ENCODE results near the gene GORASP1. TPM values are rescaled to one million over a fixed set of nuclear protein-coding genes. Genes with fewer than 3 reads are reported as not detected.

GORASP1 gene
- total RNA-seq, 1 experiment from 2014 or later, result 58.6 TPM

- Mint-ChIP-seq H3K4me1 (ENCODE audit: low read depth, unreplicated experiment) (peaks cover 17% of the 10 kb centered on the region), H3K4me3 (ENCODE audit: low read depth, unreplicated experiment) (no peak overlapping the region), H3K27ac (ENCODE audit: unreplicated experiment) (no peak overlapping the region), H3K27me3 (ENCODE audit: unreplicated experiment) (no peaks in the 10 kb centered on the region), H3K36me3 (ENCODE audit: insufficient read depth, unreplicated experiment) (peaks cover 12% of the 10 kb centered on the region), H3K9me3 (ENCODE audit: low read depth, unreplicated experiment) (no peaks in the 10 kb centered on the region)
- no peak for TF ChIP-seq CTCF (IDR thresholded peaks at IDR 0.05; ENCODE audit: unreplicated experiment)
- intact Hi-C loops (cut with micrococcal nuclease; ENCODE audit: unreplicated experiment), result no loop called here
- BruUV-seq (replicated peaks), result no TSS peak
- no peak for DNase-seq
- CTCF ChIA-PET, result no interaction called here
These were observed 12.4 kb downstream of the GORASP1 start for GRCh38 chr3:39094851-39095677.

GRCh38 chr3:39090922-39091321 lies 16.5 kb downstream of the GORASP1 start:
- H3K9me3 Mint-ChIP-seq (ENCODE audit: low read depth, unreplicated experiment), result no peaks in the 10 kb centered on the region
- TF ChIP-seq CTCF (IDR thresholded peaks at IDR 0.05; ENCODE audit: unreplicated experiment), result no peak
- no peaks in the 10 kb centered on the region for H3K4me1 Mint-ChIP-seq (ENCODE audit: low read depth, unreplicated experiment)
- DNase-seq, result no peak
- no peaks in the 10 kb centered on the region for H3K27me3 Mint-ChIP-seq (ENCODE audit: unreplicated experiment)
- CTCF ChIA-PET, result no interaction called here
- intact Hi-C loops (cut with micrococcal nuclease; ENCODE audit: unreplicated experiment), result no loop called here
- no peak overlapping the region for H3K4me3 Mint-ChIP-seq (ENCODE audit: low read depth, unreplicated experiment)
- H3K27ac Mint-ChIP-seq (ENCODE audit: unreplicated experiment), result no peak overlapping the region
- no peaks in the 10 kb centered on the region for H3K36me3 Mint-ChIP-seq (ENCODE audit: insufficient read depth, unreplicated experiment)
- BruUV-seq (replicated peaks), result no TSS peak

- intact Hi-C loops (cut with micrococcal nuclease; ENCODE audit: unreplicated experiment), result no loop called here
- H3K27me3 Mint-ChIP-seq (ENCODE audit: unreplicated experiment), result no peaks in the 10 kb centered on the region
- H3K27ac Mint-ChIP-seq (ENCODE audit: unreplicated experiment), result no peak overlapping the region
- no peak for DNase-seq
- no TSS peak for BruUV-seq (replicated peaks)
- no peaks in the 10 kb centered on the region for H3K4me1 Mint-ChIP-seq (ENCODE audit: low read depth, unreplicated experiment)
- no peak overlapping the region for H3K4me3 Mint-ChIP-seq (ENCODE audit: low read depth, unreplicated experiment)
- no peak for TF ChIP-seq CTCF (IDR thresholded peaks at IDR 0.05; ENCODE audit: unreplicated experiment)
- CTCF ChIA-PET, result no interaction called here
- H3K36me3 Mint-ChIP-seq (ENCODE audit: insufficient read depth, unreplicated experiment), result no peaks in the 10 kb centered on the region
- no peaks in the 10 kb centered on the region for H3K9me3 Mint-ChIP-seq (ENCODE audit: low read depth, unreplicated experiment)
These were observed 18.5 kb downstream of the GORASP1 start for GRCh38 chr3:39088889-39089288.

GRCh38 chr3:39088456-39088855 lies 19.0 kb downstream of the GORASP1 start:
- no peak overlapping the region for H3K27ac Mint-ChIP-seq (ENCODE audit: unreplicated experiment)
- no peaks in the 10 kb centered on the region for H3K9me3 Mint-ChIP-seq (ENCODE audit: low read depth, unreplicated experiment)
- DNase-seq, result no peak
- intact Hi-C loops (cut with micrococcal nuclease; ENCODE audit: unreplicated experiment), result no loop called here
- peaks cover 1% of the 10 kb centered on the region for H3K36me3 Mint-ChIP-seq (ENCODE audit: insufficient read depth, unreplicated experiment)
- CTCF ChIA-PET, result no interaction called here
- BruUV-seq (replicated peaks), result no TSS peak
- no peaks in the 10 kb centered on the region for H3K4me1 Mint-ChIP-seq (ENCODE audit: low read depth, unreplicated experiment)
- H3K4me3 Mint-ChIP-seq (ENCODE audit: low read depth, unreplicated experiment), result no peak overlapping the region
- no peaks in the 10 kb centered on the region for H3K27me3 Mint-ChIP-seq (ENCODE audit: unreplicated experiment)
- no peak for TF ChIP-seq CTCF (IDR thresholded peaks at IDR 0.05; ENCODE audit: unreplicated experiment)
